Activated effector memory CD4-positive, alpha-beta T cell treated with anti-CD3 and anti-CD28 coated beads, Interleukin-2, amount 50 U/mL, for 16 hours (primary cell): ENCODE data around the gene HMGN2.
"Not testable (repeated sequence)": the region's sequence is repeated elsewhere in the genome, so short reads cannot be mapped to it uniquely, and the experiment has no call there.

Experiments used
- DNase-seq: peaks from one replicate; pipeline ENCODE4 v3.0.0-alpha.2; 2020

The HMGN2 gene

DNA sequence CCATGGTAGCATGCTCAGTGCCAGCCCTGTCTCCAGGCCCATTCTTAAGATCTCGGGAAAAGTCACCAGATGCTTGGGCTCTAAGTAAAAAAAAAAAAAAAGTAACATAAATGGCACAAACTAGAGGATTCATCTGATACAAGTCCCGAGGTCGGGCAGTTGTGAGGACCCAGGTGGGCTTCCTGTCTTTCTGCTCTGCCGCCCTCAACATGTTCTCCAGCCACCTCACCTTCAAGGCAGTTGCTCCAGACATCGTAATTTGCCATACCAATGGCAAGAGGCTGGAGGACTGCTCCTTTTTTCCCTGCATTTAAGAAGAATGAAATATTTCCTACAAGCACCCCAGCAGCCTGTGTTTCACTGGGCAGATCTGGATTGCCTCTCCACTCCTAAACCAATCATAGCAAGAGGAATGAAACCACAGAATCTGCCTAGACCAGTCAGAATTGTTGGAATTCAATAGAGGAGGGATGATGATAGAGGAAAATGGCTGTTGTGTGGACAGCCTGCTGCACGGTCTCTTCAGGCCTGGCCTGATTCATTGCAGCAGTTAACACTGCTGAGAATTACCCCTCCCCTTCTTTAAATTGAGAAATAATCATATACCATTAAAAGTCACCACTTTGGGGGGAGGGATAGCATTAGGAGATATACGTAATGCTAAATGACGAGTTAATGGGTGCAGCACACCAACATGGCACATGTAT is 5.4 kb downstream of the HMGN2 start:
- DNase-seq = no peak

DNA sequence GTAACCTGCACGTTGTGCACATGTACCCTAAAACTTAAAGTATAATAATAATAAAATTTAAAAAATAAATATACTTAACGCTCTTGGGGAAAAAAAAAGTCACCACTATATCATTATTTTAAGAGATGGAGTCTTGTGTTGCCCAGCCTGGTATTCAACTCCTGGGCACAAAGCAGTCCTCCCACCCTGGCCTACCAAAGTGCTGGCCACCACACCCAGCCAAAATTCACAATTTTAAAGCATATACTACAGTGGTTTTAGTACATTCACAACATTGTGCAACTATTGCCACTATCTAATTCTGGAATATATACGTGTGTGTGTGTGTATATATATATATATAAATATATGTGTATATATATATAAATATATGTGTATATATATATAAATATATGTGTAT is 5.9 kb downstream of the HMGN2 start:
- no peak for DNase-seq

DNA sequence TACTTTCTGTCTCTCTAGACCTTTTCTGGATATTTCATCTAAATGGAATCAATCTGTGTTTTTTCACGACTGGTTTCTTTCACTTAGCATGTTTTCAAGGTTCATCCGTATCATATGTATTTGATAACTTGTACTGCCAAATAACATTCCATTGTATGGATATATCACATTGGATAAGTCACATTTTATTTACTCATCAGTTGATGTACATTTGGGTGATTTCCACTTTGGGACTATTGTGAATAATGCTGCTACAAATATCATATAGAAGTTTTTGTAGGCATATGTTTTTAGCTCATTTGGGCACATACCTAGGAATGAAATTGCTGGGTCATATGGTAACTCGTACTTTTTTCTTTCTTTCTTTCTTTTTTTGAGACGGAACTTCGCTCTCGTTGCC is 6.7 kb downstream of the HMGN2 start:
- DNase-seq = no peak

DNA sequence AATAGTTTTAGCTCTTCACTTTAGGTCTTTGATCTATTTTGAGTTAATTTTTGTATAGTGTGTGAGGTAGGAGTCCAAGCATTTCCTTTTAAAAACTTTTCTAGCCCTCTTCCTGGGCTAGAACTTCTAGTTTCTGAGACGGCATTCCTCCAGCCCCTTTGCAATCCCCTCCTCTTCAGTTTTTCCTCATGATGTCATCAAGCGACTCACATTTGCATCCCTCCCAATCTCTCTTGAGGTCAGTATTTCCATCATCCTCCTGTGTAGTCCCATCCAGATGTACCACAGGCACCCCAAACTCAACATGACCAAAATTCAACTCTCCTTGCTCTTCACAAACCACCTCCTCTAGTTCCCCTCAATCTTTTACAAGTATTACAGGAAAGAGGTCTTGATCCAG is 10.7 kb downstream of the HMGN2 start:
- DNase-seq = no peak

DNA sequence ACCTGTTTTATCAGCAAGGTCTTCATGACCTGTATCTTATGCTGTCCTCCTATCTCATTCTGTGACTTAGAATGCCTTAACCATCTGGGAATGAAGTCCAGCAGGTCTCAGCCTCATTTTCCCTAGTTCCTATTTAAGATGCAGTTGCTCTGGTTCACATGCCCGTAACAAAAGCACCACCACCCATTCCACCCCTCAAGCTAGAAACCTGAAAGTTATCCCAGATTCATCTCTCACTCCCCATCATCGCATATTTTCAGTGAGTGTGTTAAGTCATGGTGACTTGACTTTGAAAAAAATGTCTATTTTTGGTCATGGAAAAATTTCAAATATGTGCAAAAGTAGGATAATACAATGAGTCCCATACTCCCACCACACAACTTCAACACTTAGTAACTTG is 11.7 kb downstream of the HMGN2 start:
- DNase-seq = no peak

DNA sequence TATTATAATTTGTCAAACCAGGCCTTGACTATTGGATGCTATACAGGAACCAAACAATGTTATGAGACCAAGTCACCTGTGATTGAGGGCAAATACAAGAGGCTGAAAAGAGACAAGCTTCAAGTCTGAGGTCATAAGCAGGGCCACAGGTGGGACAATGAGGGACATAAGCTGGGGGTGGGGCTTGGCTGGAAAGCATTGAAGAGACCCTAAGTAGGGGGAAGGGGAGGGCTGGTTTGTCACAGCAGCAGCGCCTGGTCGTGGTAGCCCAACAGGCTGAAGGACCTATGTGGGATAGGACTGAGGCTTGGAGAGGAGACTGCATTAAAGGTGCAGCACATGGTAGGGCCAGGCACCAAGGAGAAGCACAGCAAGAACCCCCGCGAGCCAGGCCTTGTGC is 17.9 kb downstream of the HMGN2 start:
- no peak for DNase-seq

DNA sequence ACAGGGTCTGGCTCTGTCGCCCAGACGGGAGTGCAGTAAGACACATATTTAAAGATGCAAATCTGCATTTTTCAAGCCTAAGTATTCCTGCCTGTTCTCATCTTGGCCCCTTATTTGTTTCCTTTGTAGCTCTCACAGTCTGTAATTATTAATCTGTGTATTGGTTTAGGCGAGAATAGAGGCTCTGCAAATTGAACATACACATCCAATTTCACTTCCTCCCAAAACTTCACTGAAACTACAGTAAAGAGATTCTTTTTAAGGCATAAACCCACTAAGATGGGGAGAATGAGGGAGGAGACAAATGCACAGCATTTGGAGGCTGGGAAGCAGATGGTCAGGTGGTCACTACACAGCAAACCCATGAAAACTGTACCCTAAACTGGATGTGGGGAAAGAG is 21.0 kb downstream of the HMGN2 start:
- DNase-seq = no peak

DNA sequence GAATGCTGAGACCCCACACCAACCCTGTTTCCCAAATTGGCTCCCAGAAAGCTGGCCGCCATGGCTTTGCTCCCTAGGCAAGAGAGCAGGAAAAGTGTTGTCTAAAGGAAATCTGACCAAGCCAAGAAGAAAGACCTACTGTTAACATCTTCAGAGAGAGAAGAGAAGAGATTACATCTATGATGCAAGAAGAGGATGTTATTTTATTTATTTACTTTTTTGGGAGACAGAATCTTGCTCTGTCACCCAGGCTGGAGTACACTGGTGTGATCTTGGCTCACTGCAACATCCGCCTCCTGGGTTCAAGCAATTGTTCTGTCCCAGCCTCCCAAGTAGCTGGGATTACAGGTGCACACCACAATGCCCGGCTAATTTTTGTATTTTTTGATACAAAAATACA is 21.7 kb downstream of the HMGN2 start:
- DNase-seq = no peak

DNA sequence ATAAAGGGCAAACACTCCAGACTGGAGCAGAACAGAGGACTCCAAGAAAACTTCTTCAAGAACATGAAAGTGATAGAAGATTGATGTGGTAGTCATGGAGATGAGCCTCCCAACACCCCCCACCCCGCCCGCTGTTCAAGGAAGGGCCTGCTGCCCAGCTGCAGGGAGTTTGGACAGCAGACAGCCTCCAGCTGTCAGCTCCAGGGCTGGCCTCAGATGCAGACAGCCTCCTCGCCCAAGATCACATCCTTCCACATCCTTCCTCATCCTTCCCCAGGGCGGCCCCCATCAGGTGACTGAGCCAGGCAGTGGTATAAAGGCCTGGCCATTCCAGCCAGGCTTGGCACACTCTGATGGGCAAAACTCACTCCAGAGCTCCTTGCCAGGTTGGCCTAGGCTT is 24.6 kb downstream of the HMGN2 start:
- DNase-seq = no peak

DNA sequence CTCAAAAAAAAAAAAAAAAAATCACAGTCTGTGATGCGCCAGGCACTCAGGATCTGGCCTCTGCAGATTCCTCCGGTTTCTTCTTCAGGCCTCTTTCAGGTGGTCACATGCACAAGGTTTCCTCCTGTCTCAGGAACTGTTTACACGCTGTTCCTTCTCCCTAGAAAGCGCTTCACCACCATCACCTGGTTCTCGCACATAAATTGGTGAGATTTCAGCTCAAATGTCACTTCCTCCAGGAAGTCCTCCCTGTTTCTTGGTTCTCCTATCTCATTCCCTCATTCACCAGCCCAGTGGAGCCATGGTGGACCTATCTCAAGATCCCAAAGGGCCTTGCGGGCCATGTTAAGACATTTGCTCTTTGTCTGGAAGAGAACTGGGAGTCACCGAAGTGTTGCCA is 26.7 kb downstream of the HMGN2 start:
- no peak for DNase-seq

DNA sequence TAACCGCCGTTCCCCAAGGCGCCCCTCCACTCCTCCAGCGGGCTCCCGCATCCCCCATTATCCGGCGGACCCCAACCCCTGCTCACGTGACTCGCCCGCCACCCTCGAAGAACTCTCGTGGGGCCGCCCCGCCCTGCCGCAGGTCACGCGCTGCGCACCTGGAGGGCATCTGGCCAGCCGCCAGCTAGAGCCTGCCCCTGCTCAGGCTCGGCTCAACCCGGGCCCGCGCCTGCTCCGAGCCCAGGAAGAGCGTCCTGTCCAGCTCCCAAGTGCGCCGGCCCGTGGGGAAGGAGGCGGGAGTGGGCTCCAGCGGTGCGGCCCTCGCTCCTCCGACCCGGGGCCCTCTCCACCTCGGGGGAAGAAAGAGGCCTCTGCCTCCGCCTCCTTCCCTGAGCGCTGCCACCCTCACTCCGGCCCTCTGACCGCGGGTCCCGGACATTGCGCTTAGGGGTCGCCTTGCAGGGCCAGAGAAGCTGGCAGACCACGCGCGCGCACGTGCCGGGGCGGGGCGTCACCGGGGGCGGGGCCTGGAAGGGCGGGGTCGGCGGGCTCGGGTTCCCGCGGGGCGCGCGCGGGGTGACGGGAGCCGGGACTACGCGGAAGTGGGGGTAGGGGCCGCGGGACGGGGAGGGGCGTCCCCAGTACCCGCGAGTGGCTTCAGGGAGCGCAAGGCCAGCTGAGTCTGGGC is 28.4 kb downstream of the HMGN2 start:
- DNase-seq = peak; percentile 96

DNA sequence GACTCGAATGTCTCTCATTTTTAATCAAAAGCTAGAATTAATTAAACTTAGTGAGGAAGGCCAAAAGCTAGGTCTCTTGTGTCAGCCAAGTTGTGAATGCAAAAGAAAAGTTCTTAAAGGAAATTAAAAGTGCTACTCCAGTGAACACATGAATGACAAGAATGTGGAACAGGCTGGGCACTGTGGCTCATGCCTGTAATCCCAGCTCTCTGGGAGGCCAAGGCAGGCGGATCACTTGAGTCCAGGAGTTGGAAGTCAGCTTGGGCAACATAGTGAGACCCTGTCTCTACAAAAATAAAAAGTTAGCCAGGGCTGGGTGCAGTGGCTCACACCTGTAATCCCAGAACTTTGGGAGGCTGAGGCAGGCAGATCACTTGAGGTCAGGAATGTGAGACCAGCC is 38.5 kb downstream of the HMGN2 start:
- DNase-seq = not testable (repeated sequence)

DNA sequence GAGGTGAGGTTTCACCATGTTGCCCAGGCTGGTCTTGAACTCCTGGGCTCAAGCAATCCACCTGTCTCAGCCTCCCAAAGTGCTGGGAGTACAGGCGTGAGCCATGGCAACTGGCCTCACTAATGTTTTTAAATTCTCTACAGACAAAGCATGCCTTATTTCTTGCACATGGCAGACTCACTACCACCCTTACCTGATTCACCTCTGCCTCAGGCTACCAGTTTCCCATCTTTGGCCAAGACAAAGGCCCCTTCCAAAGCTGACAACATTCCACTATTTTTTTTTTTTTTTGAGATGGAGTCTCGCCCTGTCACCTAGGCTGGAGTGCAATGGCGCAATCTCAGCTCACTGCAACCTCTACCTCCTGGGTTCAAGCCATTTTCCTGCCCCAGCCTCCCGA is 43.6 kb downstream of the HMGN2 start:
- DNase-seq = not testable (repeated sequence)

DNA sequence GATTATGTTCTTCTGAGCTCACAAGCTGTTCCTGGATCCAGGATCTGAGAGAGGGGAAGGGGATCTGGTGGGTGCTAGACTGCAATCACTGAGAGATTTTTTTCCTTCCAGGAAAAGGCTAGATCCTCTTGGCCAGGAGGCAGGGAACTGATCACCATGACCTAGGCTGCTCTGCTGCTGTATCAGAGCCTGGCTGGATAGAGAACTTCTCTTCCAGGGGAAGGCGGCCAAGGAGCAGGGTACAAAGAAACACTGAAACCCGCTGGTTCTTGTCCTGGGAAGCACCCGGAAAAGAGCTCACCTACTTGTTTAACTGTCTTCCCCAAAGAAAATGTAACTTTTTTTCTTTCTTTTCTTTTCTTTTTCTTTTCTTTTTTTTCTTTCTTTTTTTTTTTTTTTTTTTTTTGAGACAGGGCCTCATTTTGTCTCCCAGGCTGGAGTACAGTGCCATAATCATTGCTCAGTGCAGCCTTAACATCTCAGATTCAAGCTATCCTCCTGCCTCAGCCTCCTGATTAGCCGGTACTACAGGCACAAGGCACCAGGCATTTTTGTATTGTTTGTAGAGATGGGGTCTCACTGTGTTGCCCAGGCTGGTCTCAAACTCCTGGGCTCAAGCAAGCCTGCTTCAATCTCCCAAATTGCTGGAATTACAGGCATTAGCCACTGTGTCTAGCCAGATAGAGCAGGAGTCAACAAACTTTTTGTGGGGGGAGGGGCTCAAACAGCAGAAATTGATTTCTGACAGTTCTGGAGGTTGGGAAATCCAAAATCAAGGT is 44.9 kb downstream of the HMGN2 start:
- no peak for DNase-seq

DNA sequence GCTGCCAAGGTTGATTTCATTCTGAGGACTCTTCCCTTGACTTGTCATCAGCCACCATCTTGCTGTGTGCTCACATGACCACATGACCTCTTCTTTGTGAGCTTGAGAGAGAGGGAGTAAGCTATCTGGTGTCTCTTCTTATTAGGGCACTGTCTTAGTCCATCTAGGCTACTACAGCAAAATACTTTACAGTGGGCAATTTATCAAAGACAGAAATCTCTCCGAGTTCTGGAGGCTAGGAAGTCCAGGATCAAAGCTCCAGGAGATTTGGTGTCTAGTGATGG is 45.5 kb downstream of the HMGN2 start:
- no peak for DNase-seq

DNA sequence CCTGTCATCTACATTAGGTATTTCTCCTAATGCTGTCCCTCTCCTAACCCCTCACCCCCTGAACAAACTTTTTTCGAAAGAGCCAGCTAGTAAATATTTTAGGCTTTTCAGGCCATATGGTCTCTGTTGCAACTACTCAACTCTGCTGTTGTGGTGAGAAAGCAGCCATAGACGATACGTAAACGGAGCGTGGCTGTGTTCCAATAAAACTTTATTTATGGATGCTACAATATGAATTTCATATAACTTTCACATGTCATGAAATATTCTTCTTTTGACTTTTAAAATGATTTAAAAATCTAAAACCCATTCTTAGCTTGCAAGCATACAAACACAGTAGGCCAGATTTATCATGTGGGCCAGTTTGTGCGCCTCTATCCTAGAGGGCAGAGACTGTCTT is 46.1 kb downstream of the HMGN2 start:
- no peak for DNase-seq

DNA sequence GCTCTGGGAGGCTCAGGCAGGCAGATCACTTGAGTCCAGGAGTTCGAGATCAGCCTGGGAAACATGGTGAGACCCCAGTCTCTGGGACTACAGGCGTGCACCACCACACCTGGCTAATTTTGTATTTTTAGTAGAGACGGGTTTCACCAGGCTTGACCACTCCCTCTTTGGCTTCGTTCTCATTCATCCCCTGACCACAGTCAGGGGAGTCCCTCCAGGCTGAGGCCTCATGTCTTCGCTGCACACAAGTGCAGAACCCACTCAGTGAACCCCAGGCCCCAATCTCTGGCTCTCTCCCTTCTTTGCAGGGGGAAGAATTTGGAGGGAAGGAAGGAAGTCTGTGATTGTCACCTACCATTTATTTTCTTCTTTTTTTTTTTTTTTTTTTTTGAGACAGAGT is 48.1 kb downstream of the HMGN2 start:
- no peak for DNase-seq

DNA sequence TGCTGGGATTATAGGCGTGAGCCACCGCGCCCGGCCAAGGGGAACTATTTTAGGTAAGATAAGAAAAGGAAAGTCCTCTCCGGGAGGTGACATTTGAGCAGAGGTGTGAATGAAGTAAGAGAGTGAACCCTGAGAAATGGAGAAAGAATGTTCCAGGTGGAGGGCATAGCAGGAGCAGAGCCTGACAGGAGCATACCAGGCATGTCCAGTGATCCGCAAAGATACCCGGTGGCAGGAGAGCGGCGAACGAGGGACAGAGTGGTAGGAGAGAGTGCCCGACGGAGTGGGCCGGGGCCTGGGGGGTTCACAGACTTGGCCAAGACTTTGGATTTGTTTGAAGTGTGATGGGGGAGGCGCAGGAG is 49.4 kb downstream of the HMGN2 start:
- no peak for DNase-seq

DNA sequence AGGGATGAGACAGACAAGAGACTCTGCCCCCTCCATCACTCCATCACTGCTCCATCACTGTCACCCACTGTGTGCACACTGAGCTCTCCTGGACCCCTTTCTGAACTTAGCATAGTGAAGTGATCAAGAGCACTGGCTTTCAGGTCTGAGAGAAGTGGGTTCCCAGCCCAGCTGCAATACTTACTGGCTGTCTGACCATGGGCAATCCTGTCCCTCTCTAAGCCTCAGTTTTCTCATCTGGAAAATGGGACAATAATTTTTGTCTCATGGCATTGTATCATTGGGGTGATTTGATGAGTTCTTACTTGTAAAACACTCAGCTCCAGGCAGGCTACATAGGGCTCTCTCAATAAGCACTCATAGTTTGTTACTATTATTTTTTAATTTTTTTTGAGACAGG is 49.8 kb downstream of the HMGN2 start:
- no peak for DNase-seq

DNA sequence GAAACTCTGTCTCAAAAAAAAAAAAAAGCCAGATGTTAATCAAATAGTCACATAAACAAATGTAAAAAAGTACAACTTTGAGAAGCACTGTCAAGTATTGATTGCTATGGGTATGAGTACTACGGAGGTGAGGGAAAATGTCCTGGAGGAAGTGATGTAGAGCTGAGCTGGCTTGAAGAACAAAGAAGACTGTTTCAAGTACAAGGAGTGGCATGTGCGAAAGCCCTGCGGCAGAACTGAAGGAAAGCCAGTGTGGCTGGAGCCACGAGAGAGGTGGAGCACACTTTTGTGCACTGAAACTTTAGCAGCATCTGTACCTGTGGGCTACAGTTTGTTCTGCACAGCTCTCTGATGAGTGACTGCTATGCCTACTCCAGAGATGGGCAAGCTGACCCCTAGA is 51.9 kb downstream of the HMGN2 start:
- DNase-seq = no peak
